Psoas muscle (tissue), 8 donors: ENCODE data around the gene MLH1. TPM values are rescaled to one million over a fixed set of nuclear protein-coding genes. Genes with fewer than 3 reads are reported as not detected.
A peak's percentile ranks its signal among the peaks of the same experiment; 100 is the strongest.
"Not testable (repeated sequence)": the region's sequence is repeated elsewhere in the genome, so short reads cannot be mapped to it uniquely, and the experiment has no call there.

Experiments used
- ATAC-seq, 4 donors: fragments of 200-7000 bp; cut with Tn5 transposase; one replicate each; pipeline ENCODE4 v1.9.1; 2020; ENCODE audit warnings: moderate library complexity in 3 of 4, mild to moderate bottlenecking in 2 of 4
- DNase-seq, 2 donors: peaks; one replicate each; pipeline ENCODE4 v3.0.0-alpha.2; 2020
- H3K27ac ChIP-seq: fragments of 200-600 bp; one replicate; pipeline ENCODE4 v1.8.0; 2022
- H3K27me3 ChIP-seq, 3 donors: fragments of 200-600 bp in 1 of 3; one replicate each; pipeline versions ENCODE4 v1.6.1 to v1.8.0; 2013 to 2022; ENCODE audit warnings: low read length in 2 of 3, mild to moderate bottlenecking in 2 of 3, moderate library complexity in 1 of 3; ENCODE audit not compliant: insufficient read depth in 3 of 3
- H3K36me3 ChIP-seq, 2 donors: fragments of 200-600 bp in 1 of 2; one replicate each; pipeline versions ENCODE4 v1.6.1 to v1.8.0; 2013 to 2022; ENCODE audit warnings: low read depth in 1 of 2, mild to moderate bottlenecking in 1 of 2, moderate library complexity in 1 of 2; ENCODE audit not compliant: insufficient read depth in 1 of 2
- H3K4me1 ChIP-seq: fragments of 200-600 bp; one replicate; pipeline ENCODE4 v1.8.0; 2022
- H3K4me3 ChIP-seq: fragments of 200-600 bp; one replicate; pipeline ENCODE4 v1.8.0; 2022; ENCODE audit warnings: mild to moderate bottlenecking
- H3K9me3 ChIP-seq: fragments of 200-600 bp; one replicate; pipeline ENCODE4 v1.8.0; 2022
- CTCF ChIP-seq: fragments of 200-600 bp; IDR thresholded peaks from one replicate; pipeline ENCODE4 v1.8.0; 2022; ENCODE audit warnings: antibody characterized with exemption
- WGBS, 3 donors: extraction: QIAGEN DNeasy Blood & Tissue Kit; methylation state at CpG; one replicate each; pipeline versions ENCODE4 v1.1.6 to v1.1.7; 2013; 5-methylcytosine and 5-hydroxymethylcytosine counted together
- intact Hi-C, 2 donors: fragments of 100-400 bp; cut with DNase I; formaldehyde crosslinking; loops; one replicate each; pipeline versions ENCODE4 v1.11.0 to v1.14.2; 2022
- polyA plus RNA-seq, 3 donors: library from polyadenylated mRNA; stranded (reverse); fragments of 200-250 nt; gene quantifications; one replicate each; pipeline ENCODE4 v1.2.3, GENCODE V29; 2013
- total RNA-seq, 4 donors: library from RNA; stranded (reverse); fragmentation: NEBNext Ultra II Directional in 2 of 4; extraction: Animal tissue kit (Norgen Biotek cat#: 25700) in 2 of 4; gene quantifications; one replicate each; pipeline versions ENCODE4 v1.2.1 to v1.2.4, GENCODE V29; 2021 to 2023
- donor health status: healthy with polysubstance abuse.
- donor health status: DM: no; HTN: no; CAD: no; lungs with moderate emphysema.
- donor health status: Bipolar disorder and iron deficiency.
- donor health status: healthy.
- donor health status: DM: yes; HTN: yes; CAD: no.
- donor health status: DM: no; HTN: no; CAD: no.
- donor health status: DM: no; HTN: no; CAD: no.
- donor health status: DM: yes; HTN: yes; CAD: no.

MLH1 gene
- total and polyA plus RNA-seq, 7 donors: 26.5 to 37.7 (median 32.5) TPM

- ATAC-seq (no peak), DNase-seq (no peak)
- Histone ChIP-seq H3K4me1 (peaks cover 15% of the 10 kb centered on the region), H3K9me3 (peaks cover 6% of the 10 kb centered on the region), H3K4me3 (no peak overlapping the region), H3K27ac (no peak overlapping the region), H3K36me3 (peaks cover 6 to 86% of the 10 kb centered on the region in 2 donors), H3K27me3 (no peaks in the 10 kb centered on the region)
- TF ChIP-seq CTCF: no peak
- WGBS, 3 donors: 99% methylated on average over 3 of the region's 3 CpGs
- intact Hi-C loops: no loop called here
These were observed 44.0 kb downstream of the MLH1 start for GRCh38 chr3:37037352-37037751.

- DNase-seq (no peak), ATAC-seq (peak in 3 of 4 donors; percentile 52 to 57 (median 54))
- H3K27me3 ChIP-seq: no peaks in the 10 kb centered on the region
- 35 to 59% (median 50%) methylated on average over 1 of the region's 1 CpG for WGBS, 3 donors
- H3K4me3 ChIP-seq: no peak overlapping the region
- peaks cover 6 to 75% of the 10 kb centered on the region in 2 donors for H3K36me3 ChIP-seq
- intact Hi-C loops: no loop called here
- H3K9me3 ChIP-seq: peaks cover 6% of the 10 kb centered on the region
- H3K4me1 ChIP-seq: peaks cover 21% of the 10 kb centered on the region
- no peak for TF ChIP-seq CTCF
- peak overlapping the region; percentile 15 for H3K27ac ChIP-seq
These were observed 46.0 kb downstream of the MLH1 start for GRCh38 chr3:37039161-37039846.

GRCh38 chr3:37040231-37040630 is 46.9 kb downstream of the MLH1 start:
- H3K9me3 ChIP-seq: peaks cover 6% of the 10 kb centered on the region
- H3K4me1 ChIP-seq: peaks cover 21% of the 10 kb centered on the region
- TF ChIP-seq CTCF: no peak
- ATAC-seq: no peak
- WGBS, 3 donors: 85 to 100% (median 97%) methylated on average over 1 of the region's 1 CpG
- H3K36me3 ChIP-seq: peaks cover 6 to 78% of the 10 kb centered on the region in 2 donors
- no peak overlapping the region for H3K4me3 ChIP-seq
- DNase-seq: no peak
- H3K27me3 ChIP-seq: no peaks in the 10 kb centered on the region
- intact Hi-C loops: no loop called here
- H3K27ac ChIP-seq: peak overlapping the region; percentile 15

DNA sequence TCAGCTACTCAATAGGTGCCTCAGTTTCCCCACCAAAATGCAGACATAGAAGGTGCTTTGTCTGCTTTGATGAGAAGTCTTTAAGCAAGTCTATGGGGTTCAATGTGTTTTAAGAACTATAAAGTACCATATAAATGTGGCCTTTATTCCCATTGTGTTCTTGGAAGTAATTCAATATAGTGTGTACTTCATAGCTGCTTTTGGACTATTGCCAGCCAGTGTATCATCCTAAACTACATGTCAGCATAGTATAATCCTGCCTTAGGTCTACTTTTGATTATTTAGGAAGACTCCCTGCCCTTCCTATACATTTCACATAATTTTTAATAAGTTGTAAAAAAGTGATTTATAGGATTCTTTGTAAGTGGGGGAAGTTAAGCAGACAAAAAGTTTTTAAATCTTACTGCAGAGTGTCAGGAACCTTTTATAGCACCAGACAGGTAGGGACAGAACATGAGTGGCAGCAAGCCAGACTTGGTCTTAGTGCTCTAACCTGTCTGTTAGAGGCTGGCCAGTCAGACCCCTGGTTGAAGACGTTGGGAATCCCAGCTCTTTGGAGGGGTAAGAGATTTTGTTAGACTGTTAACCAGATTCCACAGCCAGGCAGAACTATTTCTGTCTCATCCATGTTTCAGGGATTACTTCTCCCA is 48.4 kb downstream of the MLH1 start:
- DNase-seq (no peak), ATAC-seq (peak in 1 of 4 donors; percentile 53)
- peaks cover 6 to 77% of the 10 kb centered on the region in 2 donors for H3K36me3 ChIP-seq
- H3K27ac ChIP-seq: no peak overlapping the region
- intact Hi-C loops: no loop called here
- H3K4me3 ChIP-seq: no peak overlapping the region
- 35 to 50% (median 44%) methylated on average over 1 of the region's 1 CpG for WGBS, 3 donors
- no peaks in the 10 kb centered on the region for H3K27me3 ChIP-seq
- H3K4me1 ChIP-seq: peaks cover 21% of the 10 kb centered on the region
- no peak for TF ChIP-seq CTCF
- peaks cover 2% of the 10 kb centered on the region for H3K9me3 ChIP-seq

- peaks cover 12 to 77% of the 10 kb centered on the region in 2 donors for H3K36me3 ChIP-seq
- H3K9me3 ChIP-seq, intact Hi-C loops, ATAC-seq, DNase-seq, H3K27ac ChIP-seq, H3K4me3 ChIP-seq, H3K27me3 ChIP-seq: not testable (repeated sequence)
- H3K4me1 ChIP-seq: peaks cover 21% of the 10 kb centered on the region
- WGBS, 3 donors: 40 to 50% (median 49%) methylated on average over 3 of the region's 3 CpGs
These were observed 49.4 kb downstream of the MLH1 start for GRCh38 chr3:37042712-37043111.
